Hepatocyte (in vitro differentiated cells): ENCODE results near the gene PIAS1. TPM values are rescaled to one million over a fixed set of nuclear protein-coding genes. Genes with fewer than 3 reads are reported as not detected.

Experiments used
- DNase-seq: peaks from one replicate; pipeline ENCODE4 v3.0.0-alpha.2; 2016; ENCODE audit warnings: low spot score
- H2AFZ ChIP-seq: fragments of 200-600 bp; sonication (generic); 2 replicates; pipeline ENCODE4 v1.6.0; 2016; ENCODE audit warnings: antibody characterized with exemption, mild to moderate bottlenecking
- H3K27ac ChIP-seq: fragments of 200-600 bp; sonication (generic); 2 replicates; pipeline ENCODE4 v1.5.1; 2016; ENCODE audit warnings: mild to moderate bottlenecking
- H3K27me3 ChIP-seq: fragments of 200-600 bp; sonication (generic); 2 replicates; pipeline ENCODE4 v1.6.1; 2016
- H3K36me3 ChIP-seq: fragments of 200-600 bp; sonication (generic); replicated peaks from 2 replicates; pipeline ENCODE4 v1.5.1; 2016; ENCODE audit warnings: low read depth; ENCODE audit not compliant: insufficient read depth
- H3K4me1 ChIP-seq: fragments of 200-600 bp; sonication (generic); 2 replicates; pipeline ENCODE4 v1.5.1; 2016; ENCODE audit warnings: mild to moderate bottlenecking, moderate library complexity; ENCODE audit not compliant: insufficient read depth
- H3K4me2 ChIP-seq: fragments of 200-600 bp; sonication (generic); 2 replicates; pipeline ENCODE4 v1.6.0; 2016
- H3K4me3 ChIP-seq: fragments of 200-600 bp; sonication (generic); 2 replicates; pipeline ENCODE4 v1.5.1; 2016; ENCODE audit warnings: mild to moderate bottlenecking
- H3K79me2 ChIP-seq: fragments of 200-600 bp; sonication (generic); 2 replicates; pipeline ENCODE4 v1.6.0; 2017; ENCODE audit warnings: mild to moderate bottlenecking
- H3K9me2 ChIP-seq: fragments of 200-600 bp; sonication (generic); replicated peaks from 2 replicates; pipeline ENCODE4 v1.6.0; 2017; ENCODE audit warnings: mild to moderate bottlenecking; ENCODE audit not compliant: insufficient read depth
- H3K9me3 ChIP-seq: fragments of 200-600 bp; sonication (generic); 2 replicates; pipeline ENCODE4 v1.5.1; 2016; ENCODE audit warnings: low read depth, mild to moderate bottlenecking
- H4K20me1 ChIP-seq: fragments of 200-600 bp; sonication (generic); 2 replicates; pipeline ENCODE4 v1.6.0; 2016; ENCODE audit warnings: mild to moderate bottlenecking; ENCODE audit not compliant: insufficient read depth, poor library complexity, severe bottlenecking
- EZH2 ChIP-seq: fragments of 200-600 bp; sonication (generic); IDR thresholded peaks from 2 replicates; pipeline ENCODE4 v1.6.1; 2016; ENCODE audit warnings: antibody characterized with exemption, mild to moderate bottlenecking, borderline replicate concordance
- EZH2phosphoT487 ChIP-seq: fragments of 200-600 bp; sonication (generic); IDR thresholded peaks from one replicate; pipeline ENCODE4 v1.6.1; 2018; ENCODE audit warnings: antibody characterized with exemption, mild to moderate bottlenecking, low read depth, moderate library complexity; ENCODE audit not compliant: unreplicated experiment, severe bottlenecking
- WGBS: methylation state at CpG from one replicate; pipeline ENCODE4 v1.1.6; 2016; ENCODE audit warnings: low lambda C conversion rate; ENCODE audit errors: missing lambda C conversion rate; 5-methylcytosine and 5-hydroxymethylcytosine counted together
- polyA plus RNA-seq: library from polyadenylated mRNA; unstranded; fragments of >200 nt; fragmentation: Nextera tagmentation; extraction: Ambion mirVana; gene quantifications from 2 replicates; pipeline ENCODE4 v1.2.1, GENCODE V29; 2016
- total RNA-seq: library from RNA; depleted of rRNA; stranded (reverse); fragments of >200 nt; gene quantifications from 2 replicates; pipeline ENCODE4 v1.2.3, GENCODE V29; 2014
- TF ChIP-seq, protein P1 (sequence below): fragments of 200-600 bp; sonication (generic); IDR thresholded peaks from 2 replicates; pipeline ENCODE4 v1.5.1; 2016; ENCODE audit warnings: antibody characterized with exemption, mild to moderate bottlenecking; ENCODE audit not compliant: poor library complexity

PIAS1 gene
- total and polyA plus RNA-seq, 2 experiments from 2014 or later, result 22.6 to 45.4 TPM

DNA sequence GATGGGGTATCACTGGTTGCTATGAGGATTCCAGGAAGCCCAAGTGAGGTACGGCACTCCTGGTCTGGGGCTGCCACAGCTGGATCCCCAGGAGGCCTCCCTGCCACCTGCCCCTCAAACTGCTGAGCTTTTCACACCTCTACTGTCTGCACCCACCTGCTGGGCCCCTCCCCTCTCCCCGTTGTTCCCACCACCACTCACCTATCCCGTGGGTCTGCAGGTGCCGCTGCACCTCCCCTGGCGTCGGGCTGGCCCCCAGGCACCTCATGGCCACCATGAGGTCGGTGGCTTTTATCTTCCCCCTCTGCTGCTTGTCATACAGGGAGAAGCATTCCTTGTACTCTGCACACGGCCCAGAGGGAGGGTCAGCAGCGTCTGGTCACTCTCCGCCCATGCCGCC, 145.2 kb downstream of the PIAS1 start:
- peaks cover 45% of the 10 kb centered on the region for H3K79me2 ChIP-seq
- WGBS, result 52% methylated on average over 10 of the region's 11 CpGs
- H3K4me1 ChIP-seq, result peaks cover 36% of the 10 kb centered on the region
- no peaks in the 10 kb centered on the region for H3K27me3 ChIP-seq
- H3K4me3 ChIP-seq, result no peak overlapping the region
- no peak overlapping the region for H3K27ac ChIP-seq
- TF ChIP-seq EZH2phosphoT487, result no peak
- TF ChIP-seq EZH2, result no peak
- TF ChIP-seq, protein P1, sequence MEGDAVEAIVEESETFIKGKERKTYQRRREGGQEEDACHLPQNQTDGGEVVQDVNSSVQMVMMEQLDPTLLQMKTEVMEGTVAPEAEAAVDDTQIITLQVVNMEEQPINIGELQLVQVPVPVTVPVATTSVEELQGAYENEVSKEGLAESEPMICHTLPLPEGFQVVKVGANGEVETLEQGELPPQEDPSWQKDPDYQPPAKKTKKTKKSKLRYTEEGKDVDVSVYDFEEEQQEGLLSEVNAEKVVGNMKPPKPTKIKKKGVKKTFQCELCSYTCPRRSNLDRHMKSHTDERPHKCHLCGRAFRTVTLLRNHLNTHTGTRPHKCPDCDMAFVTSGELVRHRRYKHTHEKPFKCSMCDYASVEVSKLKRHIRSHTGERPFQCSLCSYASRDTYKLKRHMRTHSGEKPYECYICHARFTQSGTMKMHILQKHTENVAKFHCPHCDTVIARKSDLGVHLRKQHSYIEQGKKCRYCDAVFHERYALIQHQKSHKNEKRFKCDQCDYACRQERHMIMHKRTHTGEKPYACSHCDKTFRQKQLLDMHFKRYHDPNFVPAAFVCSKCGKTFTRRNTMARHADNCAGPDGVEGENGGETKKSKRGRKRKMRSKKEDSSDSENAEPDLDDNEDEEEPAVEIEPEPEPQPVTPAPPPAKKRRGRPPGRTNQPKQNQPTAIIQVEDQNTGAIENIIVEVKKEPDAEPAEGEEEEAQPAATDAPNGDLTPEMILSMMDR, result no peak
- H3K4me2 ChIP-seq, result no peak overlapping the region
- H2AFZ ChIP-seq, result no peak overlapping the region
- no peak for DNase-seq
- no peaks in the 10 kb centered on the region for H3K36me3 ChIP-seq
- peaks cover 4% of the 10 kb centered on the region for H4K20me1 ChIP-seq
- H3K9me2 ChIP-seq, result no peaks in the 10 kb centered on the region
- no peaks in the 10 kb centered on the region for H3K9me3 ChIP-seq

DNA sequence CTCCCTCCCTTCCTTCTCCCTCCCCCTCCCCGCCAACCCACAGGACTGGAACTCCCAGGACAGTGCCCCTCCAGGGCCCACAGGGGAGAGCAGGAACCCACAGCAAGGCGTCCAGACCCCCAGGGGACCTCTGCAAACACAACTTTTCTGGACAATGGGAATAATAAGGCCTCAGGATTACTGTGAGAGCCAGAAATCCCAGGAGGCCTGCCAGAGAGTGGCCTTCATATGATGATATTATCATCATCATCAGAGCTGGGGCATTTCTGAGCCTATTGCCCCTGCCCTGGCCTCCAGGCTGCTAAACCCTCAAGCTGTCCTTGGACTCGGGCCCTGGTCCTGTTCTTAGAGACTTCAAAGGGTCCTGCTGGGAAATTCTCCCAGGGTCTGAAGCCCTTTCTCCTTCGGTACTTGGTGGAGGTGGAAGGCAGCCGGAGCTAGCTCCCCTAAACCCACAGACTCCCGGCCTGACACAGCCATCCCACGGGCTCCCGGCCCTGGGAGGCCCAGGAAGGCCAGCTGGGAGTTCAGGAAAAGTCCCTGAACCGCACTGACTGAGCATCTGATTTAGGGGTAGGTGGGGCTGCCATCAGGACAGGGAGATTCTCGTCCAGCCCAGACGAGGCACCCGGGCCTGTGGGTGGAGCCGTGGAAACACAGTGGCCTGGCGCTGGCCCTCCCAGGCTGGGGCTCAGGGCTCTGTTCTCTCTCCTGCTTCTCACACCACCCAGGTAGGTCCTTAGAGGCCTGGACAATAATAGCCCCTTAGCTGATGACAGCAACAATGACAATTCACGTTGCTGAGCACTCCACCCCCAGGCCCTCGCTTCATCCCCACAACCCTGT, 146.1 kb downstream of the PIAS1 start:
- no peaks in the 10 kb centered on the region for H3K9me3 ChIP-seq
- WGBS, result 58% methylated on average over 16 of the region's 16 CpGs

DNA sequence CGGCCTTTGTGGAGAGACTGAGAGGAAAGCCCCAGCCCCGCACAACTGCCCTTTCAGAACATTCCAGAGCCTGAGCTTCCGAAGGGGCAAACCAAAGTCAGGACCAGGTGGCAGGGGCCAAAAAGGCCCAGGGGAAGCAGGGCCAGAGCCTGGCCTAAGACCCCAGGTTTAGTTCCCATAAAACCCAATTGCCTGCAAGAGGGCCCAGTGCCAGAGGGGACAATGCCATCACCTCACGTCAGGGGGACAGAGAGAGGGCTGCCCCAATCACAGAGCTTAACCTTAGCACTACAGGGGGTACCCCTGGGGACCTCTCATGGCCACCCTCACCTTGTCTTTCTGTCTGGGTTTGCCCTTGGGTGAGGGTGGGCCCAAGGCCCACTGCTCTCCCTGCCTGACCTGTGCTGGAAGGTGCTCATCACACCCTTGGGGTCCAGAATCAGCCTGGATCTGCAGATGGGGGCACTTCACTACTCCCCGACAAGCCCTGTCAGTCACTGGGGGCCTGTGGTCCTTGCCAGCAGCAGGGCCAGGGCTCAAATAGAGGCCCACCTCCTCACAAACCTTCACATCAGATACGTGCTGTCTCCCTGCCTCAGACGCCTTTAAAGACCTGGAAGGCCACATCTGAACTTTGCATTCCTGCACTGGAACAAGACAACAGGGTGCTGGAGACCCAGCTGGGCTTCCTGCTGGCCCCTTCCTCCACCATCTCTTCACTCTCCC, 147.2 kb downstream of the PIAS1 start:
- H3K36me3 ChIP-seq, result no peaks in the 10 kb centered on the region
- peak overlapping the region; percentile 57 for H3K4me2 ChIP-seq
- H2AFZ ChIP-seq, result no peak overlapping the region
- 90% methylated on average over 7 of the region's 7 CpGs for WGBS
- H3K27me3 ChIP-seq, result no peaks in the 10 kb centered on the region
- TF ChIP-seq, protein P1, result no peak
- TF ChIP-seq EZH2phosphoT487 (no peak), EZH2 (no peak)
- H3K4me3 ChIP-seq, result no peak overlapping the region
- no peaks in the 10 kb centered on the region for H3K9me3 ChIP-seq
- peaks cover 51% of the 10 kb centered on the region for H3K79me2 ChIP-seq
- peaks cover 4% of the 10 kb centered on the region for H4K20me1 ChIP-seq
- H3K9me2 ChIP-seq, result no peaks in the 10 kb centered on the region
- peak overlapping the region; percentile 7 for H3K27ac ChIP-seq
- no peak for DNase-seq
- H3K4me1 ChIP-seq, result peaks cover 52% of the 10 kb centered on the region

More for the DNA sequence above, 146.1 kb downstream of the PIAS1 start:
- H2AFZ ChIP-seq, result no peak overlapping the region
- peaks cover 43% of the 10 kb centered on the region for H3K4me1 ChIP-seq
- H3K4me3 ChIP-seq, result no peak overlapping the region
- TF ChIP-seq, protein P1, result no peak
- TF ChIP-seq EZH2 (no peak), EZH2phosphoT487 (no peak)
- no peak for DNase-seq
- H3K9me2 ChIP-seq, result no peaks in the 10 kb centered on the region
- peak overlapping the region; percentile 57 for H3K4me2 ChIP-seq
- peaks cover 51% of the 10 kb centered on the region for H3K79me2 ChIP-seq
- peaks cover 4% of the 10 kb centered on the region for H4K20me1 ChIP-seq
- no peaks in the 10 kb centered on the region for H3K36me3 ChIP-seq
- H3K27me3 ChIP-seq, result no peaks in the 10 kb centered on the region
- peak overlapping the region; percentile 59 for H3K27ac ChIP-seq
